Parathyroid adenoma (tissue), 2 donors: ENCODE results near the gene XPOT.

Experiments used
- H2AFZ ChIP-seq: fragments of 300-600 bp; sonication (generic); one replicate; pipeline ENCODE4 v1.7.0; 2017; ENCODE audit warnings: antibody characterized with exemption, mild to moderate bottlenecking
- H3K27ac ChIP-seq: fragments of 300-600 bp; sonication (generic); one replicate; pipeline ENCODE4 v1.7.0; 2017
- H3K27me3 ChIP-seq: fragments of 300-600 bp; sonication (generic); one replicate; pipeline ENCODE4 v1.7.0; 2017; ENCODE audit warnings: low read length; ENCODE audit not compliant: control insufficient read depth, insufficient read depth
- H3K36me3 ChIP-seq: fragments of 300-600 bp; sonication (generic); one replicate; pipeline ENCODE4 v1.7.0; 2017; ENCODE audit warnings: low read length; ENCODE audit not compliant: control insufficient read depth, insufficient read depth
- H3K4me1 ChIP-seq: fragments of 300-600 bp; sonication (generic); one replicate; pipeline ENCODE4 v1.7.0; 2017; ENCODE audit warnings: control low read depth
- H3K4me2 ChIP-seq: fragments of 300-600 bp; sonication (generic); one replicate; pipeline ENCODE4 v1.7.0; 2017; ENCODE audit warnings: low read length
- H3K4me3 ChIP-seq: fragments of 300-600 bp; sonication (generic); one replicate; pipeline ENCODE4 v1.7.0; 2017; ENCODE audit warnings: low read depth, low read length
- H3K79me2 ChIP-seq: fragments of 300-600 bp; sonication (generic); one replicate; pipeline ENCODE4 v1.7.0; 2017; ENCODE audit warnings: control low read depth
- H3K9ac ChIP-seq: fragments of 300-600 bp; sonication (generic); one replicate; pipeline ENCODE4 v1.7.0; 2017; ENCODE audit warnings: mild to moderate bottlenecking
- H3K9me3 ChIP-seq: fragments of 300-600 bp; sonication (generic); one replicate; pipeline ENCODE4 v1.7.0; 2017; ENCODE audit warnings: low read length; ENCODE audit not compliant: control insufficient read depth
- CTCF ChIP-seq: fragments of 300-600 bp; sonication (generic); IDR thresholded peaks from one replicate; pipeline ENCODE4 v1.7.0; 2017; ENCODE audit warnings: antibody characterized with exemption, mild to moderate bottlenecking
- donor health status: primary hyperparathyroidism.

XPOT gene

GRCh38 chr12:64475518-64475917 is 71.3 kb downstream of the XPOT start:
- H3K79me2 ChIP-seq: peaks cover 3% of the 10 kb centered on the region
- H2AFZ ChIP-seq: no peak overlapping the region
- H3K4me1 ChIP-seq: no peaks in the 10 kb centered on the region
- no peaks in the 10 kb centered on the region for H3K27me3 ChIP-seq
- no peak overlapping the region for H3K4me2 ChIP-seq
- H3K36me3 ChIP-seq: peaks cover 4% of the 10 kb centered on the region
- H3K9ac ChIP-seq: no peak overlapping the region
- H3K27ac ChIP-seq: no peak overlapping the region
- TF ChIP-seq CTCF: no peak
- H3K4me3 ChIP-seq: no peak overlapping the region
- no peaks in the 10 kb centered on the region for H3K9me3 ChIP-seq

GRCh38 chr12:64476844-64477243 is 72.7 kb downstream of the XPOT start:
- Histone ChIP-seq H3K4me1 (no peaks in the 10 kb centered on the region), H2AFZ (no peak overlapping the region), H3K9ac (no peak overlapping the region), H3K9me3 (no peaks in the 10 kb centered on the region), H3K36me3 (peaks cover 4% of the 10 kb centered on the region), H3K79me2 (peaks cover 3% of the 10 kb centered on the region), H3K27me3 (no peaks in the 10 kb centered on the region), H3K4me3 (no peak overlapping the region), H3K4me2 (no peak overlapping the region), H3K27ac (no peak overlapping the region)
- TF ChIP-seq CTCF: no peak

- Histone ChIP-seq H3K9ac (no peak overlapping the region), H3K36me3 (peaks cover 4% of the 10 kb centered on the region), H3K27ac (no peak overlapping the region), H3K27me3 (no peaks in the 10 kb centered on the region), H3K4me3 (no peak overlapping the region), H2AFZ (no peak overlapping the region), H3K4me1 (no peaks in the 10 kb centered on the region), H3K79me2 (peaks cover 3% of the 10 kb centered on the region), H3K9me3 (no peaks in the 10 kb centered on the region), H3K4me2 (no peak overlapping the region)
- TF ChIP-seq CTCF: no peak
Measured at GRCh38 chr12:64478661-64479060, 74.5 kb downstream of the XPOT start.

- Histone ChIP-seq H3K9me3 (no peaks in the 10 kb centered on the region), H2AFZ (no peak overlapping the region), H3K79me2 (peaks cover 3% of the 10 kb centered on the region), H3K4me3 (no peak overlapping the region), H3K9ac (no peak overlapping the region), H3K27me3 (no peaks in the 10 kb centered on the region), H3K36me3 (peaks cover 4% of the 10 kb centered on the region), H3K4me1 (no peaks in the 10 kb centered on the region), H3K4me2 (no peak overlapping the region), H3K27ac (no peak overlapping the region)
- TF ChIP-seq CTCF: no peak
Measured at GRCh38 chr12:64480148-64480547, 76.0 kb downstream of the XPOT start.

GRCh38 chr12:64486657-64487056 is 82.5 kb downstream of the XPOT start:
- Histone ChIP-seq H3K27me3 (no peaks in the 10 kb centered on the region), H3K27ac (no peak overlapping the region), H3K9me3 (no peaks in the 10 kb centered on the region), H3K36me3 (no peaks in the 10 kb centered on the region), H3K4me2 (no peak overlapping the region), H3K4me1 (no peaks in the 10 kb centered on the region), H3K79me2 (no peaks in the 10 kb centered on the region), H2AFZ (no peak overlapping the region), H3K4me3 (no peak overlapping the region), H3K9ac (no peak overlapping the region)
- no peak for TF ChIP-seq CTCF
